K562 (cell line): Measurements from ENCODE around the gene PRR16. TPM values are rescaled to one million over a fixed set of nuclear protein-coding genes. Genes with fewer than 3 reads are reported as not detected.

ENCODE experiments used
- ARID1B ChIP-seq: fragments of 450-650 bp; IDR thresholded peaks from 2 replicates; pipeline ENCODE4 v1.6.1; 2016; ENCODE audit warnings: antibody characterized with exemption, mild to moderate bottlenecking, inconsistent platforms
- ATF1 ChIP-seq, 2 experiments: fragments of 450-650 bp in 1 of 2; IDR thresholded peaks; 2 replicates each; pipeline ENCODE4 v1.6.1; 2016; ENCODE audit warnings: missing compliant biosample characterization in 1 of 2, missing genetic modification characterization in 1 of 2
- CBX2 ChIP-seq: fragments of 200-600 bp; sonication (generic); IDR thresholded peaks from one replicate; pipeline ENCODE4 v1.6.1; 2012; ENCODE audit warnings: mild to moderate bottlenecking, low read length, inconsistent platforms; ENCODE audit not compliant: insufficient read depth, poor library complexity, severe bottlenecking
- CHD1 ChIP-seq: fragments of 200-600 bp; sonication (generic); IDR thresholded peaks from one replicate; pipeline ENCODE4 v1.6.1; 2012; ENCODE audit warnings: mild to moderate bottlenecking, moderate library complexity, low read length, inconsistent platforms
- CREB1 ChIP-seq, 2 experiments: sonication (generic) in 1 of 2; formaldehyde crosslinking in 1 of 2; IDR thresholded peaks; 2 replicates each; pipeline versions ENCODE4 v1.6.1 to v1.8.0; 2012 to 2022; ENCODE audit warnings: inconsistent platforms in 1 of 2, mild to moderate bottlenecking in 1 of 2, missing genetic modification reagents in 1 of 2, moderate library complexity in 1 of 2
- ESRRA ChIP-seq: fragments of 450-650 bp; IDR thresholded peaks from 2 replicates; pipeline ENCODE4 v1.6.1; 2014; ENCODE audit warnings: low read depth, mild to moderate bottlenecking, moderate library complexity, borderline replicate concordance
- ETV5 ChIP-seq: sonication (generic); formaldehyde crosslinking; IDR thresholded peaks from 2 replicates; pipeline ENCODE4 v1.4.0; 2020; ENCODE audit warnings: low read depth, mild to moderate bottlenecking, missing genetic modification reagents
- MLX ChIP-seq, 2 experiments: fragments of 450-650 bp in 1 of 2; sonication (generic) in 1 of 2; formaldehyde crosslinking; conservative IDR thresholded peaks; 2 replicates each; pipeline versions ENCODE4 v1.4.0 to v1.8.1; 2020 to 2022; ENCODE audit warnings: mild to moderate bottlenecking in 1 of 2, missing genetic modification reagents in 1 of 2
- MXI1 ChIP-seq: IDR thresholded peaks from 2 replicates; pipeline ENCODE4 v1.6.1; 2011; ENCODE audit warnings: low read depth, mild to moderate bottlenecking, improper control_type of control experiment, low read length
- NFATC3 ChIP-seq: fragments of 450-650 bp; IDR thresholded peaks from 2 replicates; pipeline ENCODE4 v1.6.1; 2017; ENCODE audit warnings: mild to moderate bottlenecking
- PPARD ChIP-seq: fragments of 250-450 bp; sonication (Bioruptor Pico); IDR thresholded peaks from 2 replicates; pipeline ENCODE4 v1.8.0; 2022; ENCODE audit warnings: inconsistent platforms, mild to moderate bottlenecking, moderate library complexity
- RBBP5 ChIP-seq: fragments of 200-600 bp; sonication (generic); IDR thresholded peaks from 2 replicates; pipeline ENCODE4 v1.6.1; 2012; ENCODE audit warnings: borderline replicate concordance, mild to moderate bottlenecking, low read length, control low read depth, inconsistent platforms; ENCODE audit not compliant: insufficient read depth, poor library complexity, severe bottlenecking
- RBM17 ChIP-seq: fragments of 200-400 bp; formaldehyde crosslinking; IDR thresholded peaks from 2 replicates; pipeline ENCODE4 v1.6.1; 2017; ENCODE audit warnings: low read depth, mild to moderate bottlenecking, low read length, borderline replicate concordance
- TEAD4 ChIP-seq, 2 experiments: sonication (generic) in 1 of 2; formaldehyde crosslinking in 1 of 2; IDR thresholded peaks; 2 replicates each; pipeline versions ENCODE4 v1.6.1 to v1.8.0; 2012 to 2022; ENCODE audit warnings: borderline replicate concordance in 1 of 2, inconsistent platforms in 1 of 2, low read length in 1 of 2, mild to moderate bottlenecking in 1 of 2, missing genetic modification reagents in 1 of 2
- ZBTB9 ChIP-seq: fragments of 450-650 bp; formaldehyde crosslinking; IDR thresholded peaks from 2 replicates; pipeline ENCODE4 v1.4.0; 2020; ENCODE audit warnings: mild to moderate bottlenecking, moderate library complexity
- ZC3H11A ChIP-seq: IDR thresholded peaks from 2 replicates; pipeline ENCODE4 v1.6.1; 2012; ENCODE audit warnings: low read depth, low read length, improper control_type of control experiment
- ZFP1 ChIP-seq: fragments of 450-650 bp; formaldehyde crosslinking; IDR thresholded peaks from 2 replicates; pipeline ENCODE4 v1.4.0; 2020; ENCODE audit warnings: mild to moderate bottlenecking, mixed read lengths
- ZNF3 ChIP-seq: fragments of 250-450 bp; sonication (Bioruptor Pico); IDR thresholded peaks from 2 replicates; pipeline ENCODE4 v1.5.0; 2021; ENCODE audit warnings: mild to moderate bottlenecking, moderate library complexity
- ZNF347 ChIP-seq: fragments of 450-650 bp; formaldehyde crosslinking; IDR thresholded peaks from 2 replicates; pipeline ENCODE4 v1.4.0; 2020; ENCODE audit warnings: low read depth, mild to moderate bottlenecking, moderate library complexity
- ZNF518B ChIP-seq: fragments of 250-450 bp; sonication (Bioruptor Pico); IDR thresholded peaks from 2 replicates; pipeline ENCODE4 v1.5.0; 2021; ENCODE audit warnings: mild to moderate bottlenecking, moderate library complexity
- ZNF77 ChIP-seq: fragments of 250-450 bp; sonication (Bioruptor Pico); IDR thresholded peaks from 2 replicates; pipeline ENCODE4 v1.5.0; 2020
- ZNF79 ChIP-seq: fragments of 250-450 bp; sonication (Bioruptor Pico); IDR thresholded peaks from 2 replicates; pipeline ENCODE4 v1.4.0; 2020; ENCODE audit warnings: low read depth, mild to moderate bottlenecking, moderate library complexity
- polyA plus RNA-seq, 8 experiments: library from polyadenylated mRNA; depleted of rRNA in 4 of 8; stranded (reverse) in 5 of 8; unstranded in 3 of 8; fragments of >200 nt; fragmentation: Nextera tagmentation in 2 of 8; fragmentation: Illumina TruSeq in 1 of 8; extraction: Ambion mirVana in 2 of 8; extraction: Trizol in 1 of 8; gene quantifications; 2 replicates each; pipeline versions ENCODE4 v1.2.1 to v1.2.3, GENCODE V29; 2011 to 2014; ENCODE audit warnings: inconsistent platforms in 1 of 8, missing spikeins in 1 of 8
- total RNA-seq, 7 experiments: library from RNA; depleted of rRNA in 6 of 7; stranded (reverse); fragments of >200 nt in 6 of 7; fragmentation: Illumina TruSeq in 2 of 7; extraction: Trizol in 2 of 7; gene quantifications; 2 replicates each; pipeline versions ENCODE4 v1.2.1 to v1.2.3, GENCODE V29; 2011 to 2021; ENCODE audit warnings: low replicate concordance in 1 of 7

Gene PRR16
- total and polyA plus RNA-seq, 9 of the 15 experiments (the other 6 are each of a cell fraction or from before 2014, with no cell fraction given), result 0.61 to 10.1 (median 3.3) TPM

- TF ChIP-seq MLX (CRISPR knock-in tag; conservative IDR thresholded peaks at IDR 0.05) (no peak), RBM17 (no peak), ZFP1 (CRISPR knock-in tag) (no peak), TEAD4 (IDR thresholded peaks at IDR 0.05; ENCODE audit: low read length) (peak; percentile 4; the same call in 1 of the 2 replicates), TEAD4 (CRISPR knock-in tag; IDR thresholded peaks at IDR 0.05; ENCODE audit: borderline replicate concordance) (no peak), ZNF79 (no peak), ETV5 (CRISPR knock-in tag) (peak; percentile 46; the same call in 1 of the 2 replicates), ATF1 (CRISPR knock-in tag; IDR thresholded peaks at IDR 0.05) (no peak), ATF1 (tag; IDR thresholded peaks at IDR 0.05) (peak; percentile 66), CHD1 (no peak), NFATC3 (no peak), ZBTB9 (no peak), PPARD (CRISPR knock-in tag) (no peak), ARID1B (no peak; the same call in 1 of the 2 replicates), ZNF77 (CRISPR knock-in tag) (no peak), ZNF347 (CRISPR knock-in tag) (no peak), MXI1 (no peak), CBX2 (no peak), RBBP5 (no peak), ZNF518B (CRISPR knock-in tag) (no peak), ESRRA (no peak), ZC3H11A (no peak), ZNF3 (no peak), CREB1 (IDR thresholded peaks at IDR 0.05) (peak; percentile 45; the same call in 1 of the 2 replicates), CREB1 (CRISPR knock-in tag; IDR thresholded peaks at IDR 0.05) (no peak)
Measured at GRCh38 chr5:120512791-120513650, 48.9 kb downstream of the PRR16 start (continued).
